HG02763 (cell line): ENCODE data around the gene PUM1.
"Not testable (repeated sequence)": the region's sequence is repeated elsewhere in the genome, so short reads cannot be mapped to it uniquely, and the experiment has no call there.

Experiments used
- ATAC-seq: cut with Tn5 transposase; IDR thresholded peaks from one replicate; pipeline ENCODE4 v1.9.1; 2021; ENCODE audit warnings: mild to moderate bottlenecking, moderate library complexity; ENCODE audit not compliant: unreplicated experiment

The PUM1 gene

GRCh38 chr1:31065310-31066217 lies at the start of gene PUM1:
TSS of gene PUM1 (minus strand) at chr1:31065717. CDS start at chr1:31059566, 6,151 bp downstream.
- ATAC-seq = peak; percentile 94

GRCh38 chr1:31112266-31112935 lies 46.9 kb upstream of the PUM1 start:
- no peak for ATAC-seq

- ATAC-seq = no peak
Measured at GRCh38 chr1:31111290-31111951, 45.9 kb upstream of the PUM1 start.

GRCh38 chr1:31110846-31111245 lies 45.3 kb upstream of the PUM1 start:
- ATAC-seq = no peak

- no peak for ATAC-seq
Measured at GRCh38 chr1:31108861-31109260, 43.3 kb upstream of the PUM1 start.

- ATAC-seq = no peak
Measured at GRCh38 chr1:31105646-31106045, 40.1 kb upstream of the PUM1 start.

- ATAC-seq = no peak
Measured at GRCh38 chr1:31102501-31102950, 37.0 kb upstream of the PUM1 start.

GRCh38 chr1:31101147-31101502 lies 35.6 kb upstream of the PUM1 start:
- no peak for ATAC-seq

- ATAC-seq = no peak
Measured at GRCh38 chr1:31099293-31100032, 33.9 kb upstream of the PUM1 start.

- no peak for ATAC-seq
Measured at GRCh38 chr1:31095985-31096384, 30.5 kb upstream of the PUM1 start.

- no peak for ATAC-seq
Measured at GRCh38 chr1:31095298-31095981, 29.9 kb upstream of the PUM1 start.

GRCh38 chr1:31088081-31088480 lies 22.6 kb upstream of the PUM1 start:
- not testable (repeated sequence) for ATAC-seq

- ATAC-seq = no peak
Measured at GRCh38 chr1:31084782-31085569, 19.5 kb upstream of the PUM1 start.

- no peak for ATAC-seq
Measured at GRCh38 chr1:31082385-31082784, 16.9 kb upstream of the PUM1 start.

GRCh38 chr1:31073044-31073443 lies 7.5 kb upstream of the PUM1 start:
- ATAC-seq = no peak

- ATAC-seq = no peak
Measured at GRCh38 chr1:31072304-31072746, 6.8 kb upstream of the PUM1 start.

GRCh38 chr1:31069392-31069791 lies 3.9 kb upstream of the PUM1 start:
- ATAC-seq = no peak

GRCh38 chr1:31064718-31065309 lies 703 bp downstream of the PUM1 start:
- ATAC-seq = no peak

GRCh38 chr1:31064111-31064717 lies 1.3 kb downstream of the PUM1 start:
- no peak for ATAC-seq
